Thoracic aorta (tissue), 2 donors: ENCODE data around the gene GNPTG. TPM values are rescaled to one million over a fixed set of nuclear protein-coding genes. Genes with fewer than 3 reads are reported as not detected.

ENCODE experiments used
- ATAC-seq: fragments of 150-250 bp; one replicate; pipeline ENCODE4 v1.8.0; 2017; ENCODE audit warnings: low read depth; ENCODE audit not compliant: insufficient number of reproducible peaks, low FRiP score
- DNase-seq: peaks from one replicate; pipeline ENCODE4 v3.0.0-alpha.2; 2020; ENCODE audit warnings: low spot score
- H3K27ac ChIP-seq, 2 donors: fragments of 200-600 bp; sonication (generic); 1 replicate in 1 of 2; 2 replicates in 1 of 2; pipeline ENCODE4 v1.5.1; 2016; ENCODE audit warnings: mild to moderate bottlenecking in 2 of 2, moderate library complexity in 2 of 2
- H3K27me3 ChIP-seq: fragments of 200-600 bp; sonication (generic); replicated peaks from 2 replicates; pipeline ENCODE4 v1.6.0; 2016; ENCODE audit warnings: mild to moderate bottlenecking; ENCODE audit not compliant: insufficient read depth
- H3K36me3 ChIP-seq: fragments of 200-600 bp; sonication (generic); one replicate; pipeline ENCODE4 v1.5.1; 2016
- H3K4me1 ChIP-seq, 2 donors: fragments of 200-600 bp; sonication (generic); 1 replicate in 1 of 2; 2 replicates in 1 of 2; pipeline versions ENCODE4 v1.5.1 to v1.6.0; 2016; ENCODE audit warnings: low read depth in 2 of 2, mild to moderate bottlenecking in 1 of 2; ENCODE audit not compliant: control insufficient read depth in 1 of 2
- H3K4me3 ChIP-seq: fragments of 200-600 bp; sonication (generic); 2 replicates; pipeline ENCODE4 v1.5.1; 2016; ENCODE audit warnings: mild to moderate bottlenecking
- H3K9me3 ChIP-seq: fragments of 200-600 bp; sonication (generic); 2 replicates; pipeline ENCODE4 v1.5.1; 2016
- total RNA-seq, 2 donors: library from RNA; depleted of rRNA; stranded (reverse); fragments of >200 nt; gene quantifications; one replicate each; pipeline versions ENCODE4 v1.1.0 to v1.2.3, GENCODE V29; 2016
- TF ChIP-seq, protein P1 (sequence below): fragments of 200-600 bp; sonication (generic); IDR thresholded peaks from one replicate; pipeline ENCODE4 v1.5.1; 2019; ENCODE audit warnings: antibody characterized with exemption

Gene GNPTG
- total RNA-seq, 2 donors from 2014 or later, result 67.9 to 69.7 TPM

DNA sequence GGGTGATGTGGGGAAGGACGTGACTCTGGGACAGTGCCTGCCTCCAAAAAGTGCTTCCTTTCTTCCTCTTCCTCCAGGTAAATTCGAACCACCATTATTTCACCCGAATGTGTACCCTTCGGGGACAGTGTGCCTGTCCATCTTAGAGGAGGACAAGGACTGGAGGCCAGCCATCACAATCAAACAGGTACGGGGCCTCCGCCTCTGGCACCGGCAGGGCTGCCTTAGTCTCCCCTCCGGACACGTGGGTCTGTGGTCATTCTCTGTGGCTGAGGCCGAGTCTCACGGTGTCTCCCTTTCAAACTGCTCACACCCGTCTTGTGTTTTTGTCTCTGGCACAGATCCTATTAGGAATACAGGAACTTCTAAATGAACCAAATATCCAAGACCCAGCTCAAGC lies 31.6 kb upstream of the GNPTG start:
- H3K9me3 ChIP-seq, result no peaks in the 10 kb centered on the region
- peaks cover 83% of the 10 kb centered on the region for H3K36me3 ChIP-seq
- H3K4me1 ChIP-seq, result no peaks in the 10 kb centered on the region
- ATAC-seq (no peak), DNase-seq (no peak)
- no peak overlapping the region for H3K27ac ChIP-seq
- H3K27me3 ChIP-seq, result no peaks in the 10 kb centered on the region
- H3K4me3 ChIP-seq, result no peak overlapping the region
- TF ChIP-seq, protein P1, sequence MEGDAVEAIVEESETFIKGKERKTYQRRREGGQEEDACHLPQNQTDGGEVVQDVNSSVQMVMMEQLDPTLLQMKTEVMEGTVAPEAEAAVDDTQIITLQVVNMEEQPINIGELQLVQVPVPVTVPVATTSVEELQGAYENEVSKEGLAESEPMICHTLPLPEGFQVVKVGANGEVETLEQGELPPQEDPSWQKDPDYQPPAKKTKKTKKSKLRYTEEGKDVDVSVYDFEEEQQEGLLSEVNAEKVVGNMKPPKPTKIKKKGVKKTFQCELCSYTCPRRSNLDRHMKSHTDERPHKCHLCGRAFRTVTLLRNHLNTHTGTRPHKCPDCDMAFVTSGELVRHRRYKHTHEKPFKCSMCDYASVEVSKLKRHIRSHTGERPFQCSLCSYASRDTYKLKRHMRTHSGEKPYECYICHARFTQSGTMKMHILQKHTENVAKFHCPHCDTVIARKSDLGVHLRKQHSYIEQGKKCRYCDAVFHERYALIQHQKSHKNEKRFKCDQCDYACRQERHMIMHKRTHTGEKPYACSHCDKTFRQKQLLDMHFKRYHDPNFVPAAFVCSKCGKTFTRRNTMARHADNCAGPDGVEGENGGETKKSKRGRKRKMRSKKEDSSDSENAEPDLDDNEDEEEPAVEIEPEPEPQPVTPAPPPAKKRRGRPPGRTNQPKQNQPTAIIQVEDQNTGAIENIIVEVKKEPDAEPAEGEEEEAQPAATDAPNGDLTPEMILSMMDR, result no peak

DNA sequence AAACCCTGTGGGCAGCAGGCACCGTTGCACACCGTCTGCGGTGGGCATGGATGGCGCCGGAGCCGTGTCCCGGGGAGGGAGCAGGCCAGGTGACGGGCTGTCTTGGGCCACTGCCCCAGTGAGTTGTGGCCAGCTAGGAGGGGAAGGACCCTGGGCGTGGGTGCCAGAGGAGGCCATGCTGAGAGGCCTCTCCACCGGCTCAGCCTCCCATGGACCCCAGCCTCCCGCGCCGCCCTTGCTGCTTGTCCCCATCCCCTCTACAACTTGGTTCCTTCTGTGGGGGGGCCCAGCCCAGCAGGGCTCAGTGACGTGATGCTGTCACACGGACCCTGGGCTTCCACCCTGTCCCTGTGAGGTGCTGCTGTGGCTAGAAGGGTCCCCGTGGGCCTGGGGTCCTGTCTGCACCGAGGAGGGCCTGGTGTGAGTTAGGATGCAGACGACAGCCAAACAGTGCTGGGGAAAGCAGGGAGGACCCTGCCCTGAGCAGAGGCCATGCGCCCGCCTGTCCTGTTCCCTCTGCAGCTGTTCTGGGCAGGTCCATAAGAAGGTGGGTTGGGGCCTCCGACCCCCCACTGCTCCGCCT lies 31.0 kb upstream of the GNPTG start:
- Histone ChIP-seq H3K9me3 (no peaks in the 10 kb centered on the region), H3K27ac (no peak overlapping the region), H3K4me1 (no peaks in the 10 kb centered on the region), H3K36me3 (peaks cover 80% of the 10 kb centered on the region), H3K4me3 (no peak overlapping the region), H3K27me3 (no peaks in the 10 kb centered on the region)
- DNase-seq (no peak), ATAC-seq (no peak)
- TF ChIP-seq, protein P1, result no peak

DNA sequence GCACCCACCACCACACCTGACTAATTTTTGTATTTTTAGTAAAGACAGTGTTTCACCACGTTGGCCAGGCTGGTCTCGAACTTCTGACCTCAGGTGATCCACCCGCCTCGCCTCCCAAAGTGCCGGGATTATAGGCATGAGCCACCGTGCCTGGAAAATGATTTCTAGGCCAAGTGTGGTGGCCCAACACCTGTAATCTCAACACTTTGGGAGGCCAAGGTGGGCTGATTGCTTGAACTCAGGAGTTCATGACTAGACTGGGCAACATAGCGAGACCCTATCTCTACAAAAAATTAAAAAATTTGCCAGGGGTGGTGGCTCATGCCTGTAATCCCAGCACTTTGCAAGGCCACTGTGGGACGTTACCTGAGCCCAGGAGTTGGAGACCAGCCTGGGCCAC lies 29.3 kb upstream of the GNPTG start:
- no peaks in the 10 kb centered on the region for H3K27me3 ChIP-seq
- no peak overlapping the region for H3K4me3 ChIP-seq
- H3K27ac ChIP-seq, result no peak overlapping the region
- TF ChIP-seq, protein P1, result no peak
- ATAC-seq (no peak), DNase-seq (no peak)
- H3K9me3 ChIP-seq, result no peaks in the 10 kb centered on the region
- H3K36me3 ChIP-seq, result peaks cover 64% of the 10 kb centered on the region
- H3K4me1 ChIP-seq, result no peaks in the 10 kb centered on the region

DNA sequence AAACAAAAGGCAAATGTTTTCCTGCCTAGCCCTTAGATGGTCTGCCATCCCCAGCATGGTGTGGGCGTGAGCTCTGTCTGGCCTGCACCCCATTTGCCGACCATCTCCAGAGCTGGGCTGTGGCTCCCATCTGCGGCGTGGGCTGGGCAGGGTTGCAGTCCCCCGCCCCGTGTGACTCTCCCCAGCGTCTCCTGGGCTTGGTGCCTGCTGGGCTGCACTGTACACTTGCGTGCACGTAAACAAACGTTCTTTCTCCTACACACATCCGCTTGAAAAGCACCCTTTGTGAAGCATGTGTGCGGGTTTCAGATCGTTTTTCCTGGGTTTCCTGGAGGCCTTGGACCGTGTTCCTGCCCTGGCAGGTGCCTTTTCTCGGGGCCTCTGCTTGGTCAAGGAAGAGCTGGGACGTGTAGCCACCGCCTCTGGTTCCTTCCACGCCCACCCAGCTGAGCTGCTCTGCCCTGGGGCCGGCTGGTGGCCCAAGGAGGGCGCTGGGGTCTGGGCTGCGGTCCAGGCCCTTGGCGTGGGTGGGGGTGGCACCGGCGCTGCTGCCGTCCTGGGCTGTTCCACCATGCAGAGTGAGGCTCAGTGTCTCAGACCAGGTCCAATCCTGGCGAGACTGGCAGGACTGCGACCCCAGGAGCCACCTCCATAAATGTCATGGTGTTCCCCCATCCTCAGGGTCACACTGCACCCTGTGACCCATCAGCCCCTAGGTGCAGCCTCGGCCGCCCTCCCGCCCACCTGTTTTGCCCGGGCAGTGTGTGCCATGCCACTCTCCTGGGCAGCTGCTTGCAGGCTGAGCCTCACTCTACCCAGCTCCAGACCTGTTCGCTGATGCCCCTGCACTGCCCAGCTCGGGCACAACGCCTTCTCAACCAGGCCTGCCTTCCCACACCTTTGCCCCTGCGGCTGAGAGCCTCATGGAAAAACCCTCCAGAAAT lies 28.2 kb upstream of the GNPTG start:
- TF ChIP-seq, protein P1, result no peak
- no peaks in the 10 kb centered on the region for H3K4me1 ChIP-seq

DNA sequence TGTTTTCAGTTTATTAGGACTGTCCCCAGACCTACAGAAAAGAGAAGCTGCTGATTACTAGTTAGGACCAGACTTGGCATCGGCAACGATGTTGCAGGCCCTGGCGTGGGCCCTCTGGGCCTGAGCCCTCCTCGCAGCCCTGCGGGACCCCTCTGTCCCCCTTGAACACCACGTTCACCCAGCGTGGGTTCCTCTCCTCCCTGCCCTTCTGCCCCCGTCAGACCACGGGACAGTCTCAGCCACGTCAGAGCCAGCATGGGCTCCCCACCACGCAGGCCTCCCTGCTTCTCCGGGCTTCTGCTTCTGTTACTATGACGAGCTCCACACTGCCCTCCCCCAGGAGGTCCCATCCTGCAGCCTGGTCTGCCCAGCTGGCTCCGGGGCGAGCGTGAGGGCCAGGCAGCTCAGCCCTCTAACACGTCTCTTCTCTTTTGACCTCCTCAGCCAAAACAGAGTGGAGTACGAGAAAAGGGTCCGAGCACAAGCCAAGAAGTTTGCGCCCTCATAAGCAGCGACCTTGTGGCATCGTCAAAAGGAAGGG lies 27.4 kb upstream of the GNPTG start:
- no peak overlapping the region for H3K4me3 ChIP-seq
- H3K36me3 ChIP-seq, result peaks cover 45% of the 10 kb centered on the region
- no peak for ATAC-seq
- no peak for DNase-seq
- no peaks in the 10 kb centered on the region for H3K27me3 ChIP-seq
- H3K4me1 ChIP-seq, result no peaks in the 10 kb centered on the region
- H3K27ac ChIP-seq, result no peak overlapping the region
- TF ChIP-seq, protein P1, result no peak
- H3K9me3 ChIP-seq, result no peaks in the 10 kb centered on the region

More for the DNA sequence above, 28.2 kb upstream of the GNPTG start:
- Histone ChIP-seq H3K36me3 (peaks cover 52% of the 10 kb centered on the region), H3K27me3 (no peaks in the 10 kb centered on the region), H3K9me3 (no peaks in the 10 kb centered on the region), H3K4me3 (no peak overlapping the region), H3K27ac (no peak overlapping the region)
- DNase-seq (no peak), ATAC-seq (no peak)
